SK-N-SH treated with all-trans-retinoic acid at 6 μM for 48 hours (cell line): ENCODE results near the gene CCBE1.

ENCODE experiments used
- ATAC-seq: fragments of 200-7000 bp; cut with Tn5 transposase; 3 replicates; pipeline ENCODE4 v1.9.1; 2020; ENCODE audit warnings: mild to moderate bottlenecking, moderate library complexity
- ARNTL ChIP-seq: fragments of 450-650 bp; formaldehyde crosslinking; IDR thresholded peaks from 2 replicates; pipeline ENCODE4 v1.5.0; 2020; ENCODE audit warnings: low read depth, mild to moderate bottlenecking, moderate library complexity, borderline replicate concordance
- CREB5 ChIP-seq: fragments of 250-450 bp; sonication (Bioruptor Pico); IDR thresholded peaks from 2 replicates; pipeline ENCODE4 v1.5.1; 2020; ENCODE audit warnings: low read depth, mild to moderate bottlenecking, moderate library complexity
- CSDC2 ChIP-seq: fragments of 250-450 bp; sonication (Bioruptor Pico); IDR thresholded peaks from 2 replicates; pipeline ENCODE4 v1.5.0; 2020; ENCODE audit warnings: mild to moderate bottlenecking, moderate library complexity
- CSRNP3 ChIP-seq: fragments of 250-450 bp; sonication (Bioruptor Pico); IDR thresholded peaks from 2 replicates; pipeline ENCODE4 v1.5.1; 2021; ENCODE audit warnings: mild to moderate bottlenecking, moderate library complexity
- ESRRG ChIP-seq: fragments of 250-450 bp; sonication (Bioruptor Pico); IDR thresholded peaks from 2 replicates; pipeline ENCODE4 v1.6.1; 2021; ENCODE audit warnings: mild to moderate bottlenecking
- ISL1 ChIP-seq: fragments of 250-450 bp; sonication (Bioruptor Pico); IDR thresholded peaks from 2 replicates; pipeline ENCODE4 v2.1.2; 2022; ENCODE audit warnings: mild to moderate bottlenecking, moderate library complexity
- OSR1 ChIP-seq: fragments of 250-450 bp; sonication (Bioruptor Pico); IDR thresholded peaks from 2 replicates; pipeline ENCODE4 v1.8.0; 2022; ENCODE audit warnings: moderate library complexity, mild to moderate bottlenecking, inconsistent platforms
- PATZ1 ChIP-seq: fragments of 250-450 bp; sonication (Bioruptor Pico); IDR thresholded peaks from 2 replicates; pipeline ENCODE4 v1.8.0; 2020; ENCODE audit warnings: mild to moderate bottlenecking, moderate library complexity, borderline replicate concordance
- POU6F1 ChIP-seq: fragments of 250-450 bp; sonication (Bioruptor Pico); IDR thresholded peaks from 2 replicates; pipeline ENCODE4 v1.8.0; 2021; ENCODE audit warnings: low read depth, mild to moderate bottlenecking, moderate library complexity, borderline replicate concordance
- PPARA ChIP-seq: fragments of 250-450 bp; sonication (Bioruptor Pico); IDR thresholded peaks from 2 replicates; pipeline ENCODE4 v1.5.0; 2020; ENCODE audit warnings: mild to moderate bottlenecking, borderline replicate concordance
- RARB ChIP-seq: fragments of 250-450 bp; sonication (Bioruptor Pico); IDR thresholded peaks from 2 replicates; pipeline ENCODE4 v1.8.0; 2021; ENCODE audit warnings: mild to moderate bottlenecking, moderate library complexity
- SNAI2 ChIP-seq: fragments of 250-450 bp; sonication (Bioruptor Pico); IDR thresholded peaks from 2 replicates; pipeline ENCODE4 v1.5.0; 2020; ENCODE audit warnings: mild to moderate bottlenecking, moderate library complexity
- TCF4 ChIP-seq: fragments of 250-450 bp; sonication (Bioruptor Pico); IDR thresholded peaks from 2 replicates; pipeline ENCODE4 v1.8.0; 2021; ENCODE audit warnings: mild to moderate bottlenecking, moderate library complexity, borderline replicate concordance
- TOX ChIP-seq: fragments of 250-450 bp; sonication (Bioruptor Pico); IDR thresholded peaks from 2 replicates; pipeline ENCODE4 v1.8.0; 2021; ENCODE audit warnings: mild to moderate bottlenecking, moderate library complexity, borderline replicate concordance
- ZC3H10 ChIP-seq: fragments of 250-450 bp; sonication (Bioruptor Pico); IDR thresholded peaks from 2 replicates; pipeline ENCODE4 v1.5.1; 2021; ENCODE audit warnings: mild to moderate bottlenecking, moderate library complexity
- ZFP3 ChIP-seq: fragments of 250-450 bp; sonication (Bioruptor Pico); IDR thresholded peaks from 2 replicates; pipeline ENCODE4 v1.5.0; 2020; ENCODE audit warnings: mild to moderate bottlenecking, moderate library complexity
- ZFP30 ChIP-seq: fragments of 450-650 bp; formaldehyde crosslinking; IDR thresholded peaks from 2 replicates; pipeline ENCODE4 v1.5.0; 2022; ENCODE audit warnings: mild to moderate bottlenecking, moderate library complexity
- ZNF565 ChIP-seq: fragments of 450-650 bp; formaldehyde crosslinking; conservative IDR thresholded peaks from 2 replicates; pipeline ENCODE4 v1.5.0; 2020; ENCODE audit warnings: low read depth, mild to moderate bottlenecking, moderate library complexity
- ZNF70 ChIP-seq: fragments of 450-650 bp; formaldehyde crosslinking; IDR thresholded peaks from 2 replicates; pipeline ENCODE4 v1.5.0; 2020; ENCODE audit warnings: mild to moderate bottlenecking, moderate library complexity
- ZNF8 ChIP-seq: fragments of 450-650 bp; formaldehyde crosslinking; IDR thresholded peaks from 2 replicates; pipeline ENCODE4 v1.5.0; 2020; ENCODE audit warnings: mild to moderate bottlenecking, moderate library complexity

Gene CCBE1

GRCh38 chr18:59697236-59697932 lies at the start of gene CCBE1:
TSS of gene CCBE1 (minus strand) at chr18:59697423.
- TF ChIP-seq OSR1 (CRISPR knock-in tag) (no peak), TCF4 (no peak), TOX (CRISPR knock-in tag) (no peak), ISL1 (CRISPR knock-in tag) (no peak), ZFP30 (CRISPR knock-in tag) (no peak), ZNF565 (no peak), SNAI2 (CRISPR knock-in tag) (no peak), PPARA (CRISPR knock-in tag) (no peak), POU6F1 (CRISPR knock-in tag) (no peak)
- peak; percentile 88 for ATAC-seq

- TF ChIP-seq RARB (CRISPR knock-in tag) (no peak), ISL1 (CRISPR knock-in tag) (peak; percentile 71), OSR1 (CRISPR knock-in tag) (no peak), ZFP3 (CRISPR knock-in tag) (no peak), CSDC2 (CRISPR knock-in tag) (no peak)
- peak; percentile 74 for ATAC-seq
Measured at GRCh38 chr18:59744271-59744721, 47.1 kb upstream of the CCBE1 start.

- ATAC-seq, result peak; percentile 36
- TF ChIP-seq TCF4 (no peak), ZNF70 (no peak), PPARA (CRISPR knock-in tag) (no peak), ESRRG (CRISPR knock-in tag) (no peak), CSRNP3 (CRISPR knock-in tag) (no peak), CSDC2 (CRISPR knock-in tag) (no peak), CREB5 (CRISPR knock-in tag) (no peak), ARNTL (CRISPR knock-in tag) (no peak), ZFP3 (CRISPR knock-in tag) (no peak), TOX (CRISPR knock-in tag) (no peak), ZFP30 (CRISPR knock-in tag) (no peak), ISL1 (CRISPR knock-in tag) (no peak), SNAI2 (CRISPR knock-in tag) (no peak), PATZ1 (CRISPR knock-in tag) (no peak), RARB (CRISPR knock-in tag) (no peak), POU6F1 (CRISPR knock-in tag) (no peak), ZNF8 (CRISPR knock-in tag) (no peak), ZC3H10 (CRISPR knock-in tag) (no peak)
- TF ChIP-seq, all 23 proteins: peak for 0
Measured at GRCh38 chr18:59743566-59743965, 46.3 kb upstream of the CCBE1 start.
